HEK293 (cell line): ENCODE measurements around the gene MED15.

Experiments
- CTCF ChIP-seq: fragments of 450-650 bp; formaldehyde crosslinking; IDR thresholded peaks from 2 replicates; pipeline ENCODE4 v1.5.1; 2016; ENCODE audit warnings: missing biosample characterization, missing genetic modification characterization
- YY1 ChIP-seq: fragments of 450-650 bp; formaldehyde crosslinking; IDR thresholded peaks from 2 replicates; pipeline ENCODE4 v1.5.1; 2018; ENCODE audit warnings: missing biosample characterization, missing genetic modification characterization
- ZBTB11 ChIP-seq: fragments of 450-650 bp; formaldehyde crosslinking; conservative IDR thresholded peaks from 2 replicates; pipeline ENCODE4 v1.5.1; 2016; ENCODE audit warnings: low read depth, missing biosample characterization, missing genetic modification characterization

- no peak for TF ChIP-seq CTCF (tag by site-specific recombination)
- no peak for TF ChIP-seq YY1 (tag by site-specific recombination)
- no peak for TF ChIP-seq ZBTB11 (tag by site-specific recombination)
These were observed 120.9 kb downstream of the MED15 start for GRCh38 chr22:20628081-20628939.
